Nephron (organoid): ENCODE measurements around the gene SH2D3A.
"Not testable (repeated sequence)": the region's sequence is repeated elsewhere in the genome, so short reads cannot be mapped to it uniquely, and the experiment has no call there.

ENCODE experiments used
- H3K27ac Mint-ChIP-seq, 3 experiments: 2 replicates each; pipeline ENCODE4 v1.8.0; 2020; ENCODE audit warnings: mixed read lengths in 3 of 3, mild to moderate bottlenecking in 2 of 3, moderate library complexity in 1 of 3
- H3K27me3 Mint-ChIP-seq: 2 replicates; pipeline ENCODE4 v1.8.0; 2021; ENCODE audit warnings: low read depth, mild to moderate bottlenecking, moderate library complexity, mixed read lengths
- H3K36me3 Mint-ChIP-seq: 2 replicates; pipeline ENCODE4 v1.8.0; 2020; ENCODE audit warnings: low read depth, mixed read lengths
- H3K4me1 Mint-ChIP-seq: 2 replicates; pipeline ENCODE4 v1.8.0; 2020; ENCODE audit warnings: mixed read lengths
- H3K4me3 Mint-ChIP-seq, 3 experiments: 2 replicates each; pipeline ENCODE4 v1.8.0; 2020; ENCODE audit warnings: mild to moderate bottlenecking in 3 of 3, mixed read lengths in 3 of 3, moderate library complexity in 2 of 3
- H3K9me3 Mint-ChIP-seq: 2 replicates; pipeline ENCODE4 v1.8.0; 2020; ENCODE audit warnings: mixed read lengths
- CTCF ChIP-seq, 3 experiments: fragments of 200-600 bp; sonication (generic); IDR thresholded peaks; one replicate each; pipeline ENCODE4 v1.5.0; 2021; ENCODE audit warnings: antibody characterized with exemption in 3 of 3; ENCODE audit not compliant: unreplicated experiment in 3 of 3

Gene SH2D3A

GRCh38 chr19:6711078-6711361 lies 56.2 kb downstream of the SH2D3A start:
- Mint-ChIP-seq H3K9me3 (peaks cover 3% of the 10 kb centered on the region), H3K4me3 (no peak overlapping the region), H3K27me3 (peaks cover 64% of the 10 kb centered on the region), H3K27ac (no peak overlapping the region), H3K36me3 (no peaks in the 10 kb centered on the region), H3K4me1 (no peaks in the 10 kb centered on the region)
- no peak for TF ChIP-seq CTCF (IDR thresholded peaks at IDR 0.05; ENCODE audit: unreplicated experiment in 3 of 3)

- H3K27me3 Mint-ChIP-seq = peaks cover 64% of the 10 kb centered on the region
- no peak for TF ChIP-seq CTCF (IDR thresholded peaks at IDR 0.05; ENCODE audit: unreplicated experiment in 3 of 3)
- no peak overlapping the region for H3K4me3 Mint-ChIP-seq
- no peaks in the 10 kb centered on the region for H3K4me1 Mint-ChIP-seq
- H3K36me3 Mint-ChIP-seq = no peaks in the 10 kb centered on the region
- peaks cover 3% of the 10 kb centered on the region for H3K9me3 Mint-ChIP-seq
- H3K27ac Mint-ChIP-seq = no peak overlapping the region
Measured at GRCh38 chr19:6710273-6711077, 56.8 kb downstream of the SH2D3A start.

DNA sequence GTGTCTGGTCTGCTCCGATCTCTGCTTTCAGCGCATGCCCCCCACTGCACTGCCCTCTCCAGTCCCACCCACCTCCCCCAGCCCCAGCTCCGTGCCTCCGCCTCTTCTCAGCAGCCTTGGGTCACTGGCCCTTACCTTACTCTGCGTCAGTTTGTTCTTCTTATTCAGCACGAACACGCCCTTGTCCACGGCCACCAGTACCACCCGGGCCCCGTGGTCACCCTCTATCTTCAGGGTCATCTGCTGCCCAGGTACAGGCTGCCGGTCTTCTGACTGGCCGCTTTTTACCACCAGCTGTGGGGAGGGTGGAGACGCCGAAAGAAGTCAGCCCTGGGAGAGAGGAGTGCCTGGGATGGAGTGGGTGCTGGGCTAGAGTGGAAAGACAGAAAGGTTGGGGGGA lies 57.7 kb downstream of the SH2D3A start:
- no peak overlapping the region for H3K4me3 Mint-ChIP-seq
- H3K4me1 Mint-ChIP-seq = no peaks in the 10 kb centered on the region
- H3K27me3 Mint-ChIP-seq = peaks cover 64% of the 10 kb centered on the region
- TF ChIP-seq CTCF (IDR thresholded peaks at IDR 0.05; ENCODE audit: unreplicated experiment in 3 of 3) = no peak
- H3K27ac Mint-ChIP-seq = no peak overlapping the region
- no peaks in the 10 kb centered on the region for H3K36me3 Mint-ChIP-seq
- peaks cover 3% of the 10 kb centered on the region for H3K9me3 Mint-ChIP-seq

GRCh38 chr19:6708913-6709312 lies 58.3 kb downstream of the SH2D3A start:
- H3K36me3 Mint-ChIP-seq, H3K4me1 Mint-ChIP-seq: not testable (repeated sequence)

DNA sequence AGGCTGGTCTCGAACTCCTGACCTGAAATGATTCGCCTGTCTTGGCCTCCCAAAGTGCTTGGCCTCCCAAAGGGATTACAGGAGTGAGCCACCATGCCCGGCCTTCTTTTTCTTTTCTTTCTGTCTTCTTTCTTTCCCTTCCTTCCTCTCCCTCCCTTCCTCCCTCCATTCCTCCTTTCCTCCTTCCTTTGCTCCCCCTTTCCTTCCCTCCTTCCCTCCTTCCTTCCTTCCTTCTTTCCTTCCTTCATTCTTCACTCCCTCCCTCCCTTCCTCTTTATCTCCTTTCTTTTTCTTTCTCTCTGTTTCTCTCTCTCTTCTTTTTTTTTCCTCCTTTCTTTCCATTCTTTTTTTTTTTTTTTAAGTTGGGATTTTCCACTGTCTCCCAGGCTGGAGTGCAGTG lies 58.9 kb downstream of the SH2D3A start:
- Mint-ChIP-seq H3K9me3 (peaks cover 3% of the 10 kb centered on the region), H3K36me3 (no peaks in the 10 kb centered on the region), H3K27me3 (peaks cover 64% of the 10 kb centered on the region), H3K27ac (no peak overlapping the region), H3K4me3 (no peak overlapping the region), H3K4me1 (no peaks in the 10 kb centered on the region)
- TF ChIP-seq CTCF (IDR thresholded peaks at IDR 0.05; ENCODE audit: unreplicated experiment in 3 of 3) = no peak

More at GRCh38 chr19:6708913-6709312, 58.3 kb downstream of the SH2D3A start:
- not testable (repeated sequence) for H3K4me3 Mint-ChIP-seq, H3K27ac Mint-ChIP-seq, H3K9me3 Mint-ChIP-seq
- H3K27me3 Mint-ChIP-seq = peaks cover 64% of the 10 kb centered on the region

GRCh38 chr19:6707658-6708018 lies 59.6 kb downstream of the SH2D3A start:
- Mint-ChIP-seq H3K9me3 (peaks cover 2% of the 10 kb centered on the region), H3K36me3 (no peaks in the 10 kb centered on the region), H3K27me3 (peaks cover 57% of the 10 kb centered on the region), H3K27ac (no peak overlapping the region), H3K4me1 (no peaks in the 10 kb centered on the region), H3K4me3 (no peak overlapping the region)
- TF ChIP-seq CTCF (IDR thresholded peaks at IDR 0.05; ENCODE audit: unreplicated experiment in 3 of 3) = no peak
